ENCODE measurements around the gene OPTN. TPM values are rescaled to one million over a fixed set of nuclear protein-coding genes. Genes with fewer than 3 reads are reported as not detected.
"Not testable (repeated sequence)": the region's sequence is repeated elsewhere in the genome, so short reads cannot be mapped to it uniquely, and the experiment has no call there.

OPTN gene
- total RNA-seq (2022) = 79.6 and 109 TPM in 2 replicates
- Bru-seq, nascent RNA = percentile 85 among the genes with signal in this experiment
- percentile 92 among the genes with signal in this experiment for BruChase-seq, experiment 1, labeled RNA remaining after a 6-hour chase
- BruChase-seq, experiment 2, labeled RNA remaining after a 2-hour chase = percentile 82 among the genes with signal in this experiment
- long read RNA-seq, transcript OPTN-204 (16 exons, 3,488 nt) = minor isoform, 5 of 604 reads
- long read RNA-seq, transcript OPTN-205 (14 exons, 3,321 nt) = major isoform, 94 of 604 reads
- long read RNA-seq, transcript OPTN-203 (16 exons, 3,521 nt) = minor isoform, 8 of 604 reads
- long read RNA-seq, transcript OPTN-202 (15 exons, 3,400 nt) = minor isoform, 23 of 604 reads
- long read RNA-seq, partial matches to known transcripts = 413 of 604 reads
- long read RNA-seq, other reads (novel, unspliced or antisense) = 59 of 604 reads

DNA sequence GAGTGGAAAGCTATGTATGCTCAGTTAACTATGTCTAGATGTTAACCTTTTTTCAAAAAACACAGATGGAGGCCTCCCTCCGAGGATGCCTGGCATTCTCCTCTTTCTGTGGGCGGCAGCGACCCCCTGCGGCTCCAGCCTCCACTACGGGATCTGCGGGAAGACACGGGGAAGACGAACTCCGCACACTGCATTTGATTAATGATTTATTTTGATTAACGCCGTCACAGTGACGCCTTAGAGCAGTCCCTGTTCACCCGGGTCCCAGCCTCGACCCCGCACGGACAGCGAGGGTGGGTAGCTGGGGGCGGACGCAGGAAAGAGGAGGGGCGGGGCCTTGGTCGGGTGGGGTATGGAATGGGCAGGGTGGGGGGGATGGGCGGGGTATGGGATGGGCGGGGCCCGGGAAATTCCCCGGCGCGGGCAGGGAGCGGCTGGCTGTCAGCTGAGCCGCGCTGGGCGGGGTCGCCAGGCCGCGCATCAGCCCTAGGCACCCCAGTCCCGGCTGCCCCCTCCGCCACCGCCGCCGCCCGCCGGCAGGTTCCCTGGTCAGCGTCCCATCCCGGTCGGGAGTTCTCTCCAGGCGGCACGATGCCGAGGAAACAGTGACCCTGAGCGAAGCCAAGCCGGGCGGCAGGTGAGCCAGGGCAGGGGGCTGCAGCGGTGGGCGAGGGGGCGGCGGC is at the start of gene OPTN:
Gene OPTN, plus strand, starts transcription at position 498 of the 683 bp plus-strand sequence. CDS start 8,960 bp downstream, outside the sequence.
- no peaks in the 10 kb centered on the region for H3K27me3 Mint-ChIP-seq (ENCODE audit: insufficient read depth, unreplicated experiment)
- DNase-seq (ENCODE audit: unreplicated experiment) = peak; percentile 81
- H3K4me1 Mint-ChIP-seq (ENCODE audit: insufficient read depth, unreplicated experiment) = peaks cover 26% of the 10 kb centered on the region
- peak within 1 kb of the TSS; percentile 83 for H3K4me3 Mint-ChIP-seq (ENCODE audit: unreplicated experiment)
- POLR2A ChIA-PET = interaction anchor here (0.5 to 2.3 kb wide), 13 partner anchors 9 to 904 kb away, joined by 3 to 11 read pairs (median 5); partner anchors contain the start of genes CDC123, MCM10 and NUDT5
- peak within 1 kb of the TSS; percentile 87 for H3K27ac Mint-ChIP-seq (ENCODE audit: low read depth, unreplicated experiment)
- intact Hi-C loops (cut with micrococcal nuclease) = loop anchor here (1.0 kb wide), 4 partner anchors 198 to 836 kb away; no protein-coding TSS in a partner anchor
- peaks cover 7% of the 10 kb centered on the region for H3K36me3 Mint-ChIP-seq (ENCODE audit: insufficient read depth, unreplicated experiment)
- BruUV-seq (replicated peaks) = no TSS peak
- no peaks in the 10 kb centered on the region for H3K9me3 Mint-ChIP-seq (ENCODE audit: unreplicated experiment)
- CTCF ChIA-PET = interaction anchor here (0.6 to 3.4 kb wide), 27 partner anchors 13 to 1093 kb away, joined by 3 to 22 read pairs (median 3); partner anchors contain the start of genes CDC123 and NUDT5
- TF ChIP-seq, protein P1, sequence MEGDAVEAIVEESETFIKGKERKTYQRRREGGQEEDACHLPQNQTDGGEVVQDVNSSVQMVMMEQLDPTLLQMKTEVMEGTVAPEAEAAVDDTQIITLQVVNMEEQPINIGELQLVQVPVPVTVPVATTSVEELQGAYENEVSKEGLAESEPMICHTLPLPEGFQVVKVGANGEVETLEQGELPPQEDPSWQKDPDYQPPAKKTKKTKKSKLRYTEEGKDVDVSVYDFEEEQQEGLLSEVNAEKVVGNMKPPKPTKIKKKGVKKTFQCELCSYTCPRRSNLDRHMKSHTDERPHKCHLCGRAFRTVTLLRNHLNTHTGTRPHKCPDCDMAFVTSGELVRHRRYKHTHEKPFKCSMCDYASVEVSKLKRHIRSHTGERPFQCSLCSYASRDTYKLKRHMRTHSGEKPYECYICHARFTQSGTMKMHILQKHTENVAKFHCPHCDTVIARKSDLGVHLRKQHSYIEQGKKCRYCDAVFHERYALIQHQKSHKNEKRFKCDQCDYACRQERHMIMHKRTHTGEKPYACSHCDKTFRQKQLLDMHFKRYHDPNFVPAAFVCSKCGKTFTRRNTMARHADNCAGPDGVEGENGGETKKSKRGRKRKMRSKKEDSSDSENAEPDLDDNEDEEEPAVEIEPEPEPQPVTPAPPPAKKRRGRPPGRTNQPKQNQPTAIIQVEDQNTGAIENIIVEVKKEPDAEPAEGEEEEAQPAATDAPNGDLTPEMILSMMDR (IDR thresholded peaks at IDR 0.05; ENCODE audit: unreplicated experiment) = peak; percentile 75

DNA sequence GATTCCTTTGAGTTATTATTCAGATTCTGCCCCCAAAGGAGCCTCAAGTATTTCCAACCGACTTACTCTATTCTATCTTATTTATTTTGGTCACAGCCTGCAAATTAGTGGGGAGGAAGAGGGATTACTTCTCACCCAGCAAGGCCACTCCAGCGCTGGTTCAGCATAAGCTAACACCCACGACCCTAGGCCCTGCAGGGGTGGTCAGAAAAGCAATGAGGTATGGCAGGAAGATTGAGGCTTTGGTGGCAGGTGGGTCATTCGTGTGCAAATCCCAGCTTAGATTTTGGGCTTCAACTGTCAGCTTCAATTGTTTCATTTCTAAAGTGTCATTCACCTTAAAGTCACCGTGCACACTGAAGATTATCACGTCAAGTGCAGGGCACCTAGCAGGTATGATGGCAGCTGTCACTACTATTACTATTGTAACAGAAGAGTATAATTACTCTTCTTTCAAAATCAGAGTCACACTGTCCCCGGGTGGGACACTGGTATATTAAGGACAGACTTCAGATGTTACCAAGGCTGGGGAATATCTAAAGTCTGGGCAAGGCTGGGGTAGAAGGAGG is 48.8 kb upstream of the OPTN start:
- Mint-ChIP-seq H3K4me3 (ENCODE audit: unreplicated experiment) (no peak overlapping the region), H3K27ac (ENCODE audit: low read depth, unreplicated experiment) (no peak overlapping the region), H3K27me3 (ENCODE audit: insufficient read depth, unreplicated experiment) (peaks cover 10% of the 10 kb centered on the region), H3K36me3 (ENCODE audit: insufficient read depth, unreplicated experiment) (peaks cover 6% of the 10 kb centered on the region), H3K4me1 (ENCODE audit: insufficient read depth, unreplicated experiment) (no peaks in the 10 kb centered on the region), H3K9me3 (ENCODE audit: unreplicated experiment) (no peaks in the 10 kb centered on the region)
- POLR2A ChIA-PET = interaction anchor here (0.7 kb wide), 1 partner anchor 342 kb away, joined by 3 read pairs; no protein-coding TSS in a partner anchor
- no TSS peak for BruUV-seq (replicated peaks)
- CTCF ChIA-PET = interaction anchor here (0.6 to 2.2 kb wide), 5 partner anchors 13 to 269 kb away, joined by 3 to 7 read pairs (median 5); partner anchors contain the start of gene OPTN
- intact Hi-C loops (cut with micrococcal nuclease) = no loop called here
- TF ChIP-seq, protein P1 (IDR thresholded peaks at IDR 0.05; ENCODE audit: unreplicated experiment) = no peak
- no peak for DNase-seq (ENCODE audit: unreplicated experiment)

DNA sequence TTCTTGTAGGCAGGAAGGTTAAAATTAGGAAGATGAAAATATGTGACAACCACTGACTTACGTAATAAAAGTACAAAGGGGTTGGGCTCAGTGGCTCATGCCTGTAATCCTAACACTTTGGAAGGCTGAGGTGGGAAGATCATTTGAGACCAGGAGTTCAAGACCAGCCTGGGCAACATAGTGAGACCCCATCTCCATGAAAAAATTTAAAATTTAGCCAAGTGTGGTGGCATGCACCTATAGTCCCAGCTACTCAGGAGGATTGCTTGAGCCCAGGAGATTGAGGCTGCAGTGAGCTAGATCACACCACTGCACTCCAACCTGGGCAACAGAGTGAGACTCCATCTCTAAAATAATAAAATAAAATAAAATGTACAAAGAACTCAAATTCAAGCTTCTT is 46.8 kb upstream of the OPTN start:
- H3K4me1 Mint-ChIP-seq (ENCODE audit: insufficient read depth, unreplicated experiment); intact Hi-C loops (cut with micrococcal nuclease); BruUV-seq (replicated peaks); H3K36me3 Mint-ChIP-seq (ENCODE audit: insufficient read depth, unreplicated experiment); DNase-seq (ENCODE audit: unreplicated experiment); H3K9me3 Mint-ChIP-seq (ENCODE audit: unreplicated experiment); H3K27me3 Mint-ChIP-seq (ENCODE audit: insufficient read depth, unreplicated experiment); H3K27ac Mint-ChIP-seq (ENCODE audit: low read depth, unreplicated experiment); POLR2A ChIA-PET; H3K4me3 Mint-ChIP-seq (ENCODE audit: unreplicated experiment): not testable (repeated sequence)
- CTCF ChIA-PET = interaction anchor here (2.6 kb wide), 1 partner anchor 22 kb away, joined by 13 read pairs; no protein-coding TSS in a partner anchor

DNA sequence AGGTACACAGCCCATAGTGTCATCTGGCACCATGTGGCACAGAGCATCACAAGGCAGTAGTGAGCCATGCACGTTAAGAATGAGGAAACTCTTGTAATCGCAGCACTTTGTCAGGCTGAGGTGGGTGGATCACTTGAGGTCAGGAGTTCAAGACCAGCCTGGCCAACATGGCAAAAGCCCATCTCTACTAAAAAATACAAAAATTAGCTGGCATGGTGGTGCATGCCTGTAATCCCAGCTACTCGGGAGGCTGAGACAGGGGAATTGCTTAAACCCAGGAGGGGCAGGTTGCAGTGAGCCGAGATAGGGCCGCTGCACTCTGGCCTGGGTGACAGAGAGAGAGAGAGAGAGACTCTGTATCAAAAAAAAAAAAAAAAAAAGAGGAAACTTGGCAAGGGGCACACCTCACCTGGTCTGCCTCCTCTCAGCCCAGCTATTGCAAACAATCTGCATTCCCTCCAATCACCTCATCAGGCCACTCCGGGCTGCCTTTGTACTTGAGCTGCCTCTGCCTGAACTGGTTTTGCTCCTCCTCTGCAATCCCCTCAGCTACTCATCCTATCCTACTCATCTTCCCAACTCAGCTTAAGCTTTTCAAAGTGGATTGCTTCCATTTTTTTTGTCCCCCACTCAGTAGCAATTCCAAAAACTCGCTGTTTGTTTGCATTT is 46.0 kb upstream of the OPTN start:
- no peak for DNase-seq (ENCODE audit: unreplicated experiment)
- no TSS peak for BruUV-seq (replicated peaks)
- Mint-ChIP-seq H3K36me3 (ENCODE audit: insufficient read depth, unreplicated experiment) (peaks cover 6% of the 10 kb centered on the region), H3K27ac (ENCODE audit: low read depth, unreplicated experiment) (no peak overlapping the region), H3K9me3 (ENCODE audit: unreplicated experiment) (no peaks in the 10 kb centered on the region), H3K4me3 (ENCODE audit: unreplicated experiment) (no peak overlapping the region), H3K27me3 (ENCODE audit: insufficient read depth, unreplicated experiment) (peaks cover 10% of the 10 kb centered on the region), H3K4me1 (ENCODE audit: insufficient read depth, unreplicated experiment) (no peaks in the 10 kb centered on the region)
- TF ChIP-seq, protein P1 (IDR thresholded peaks at IDR 0.05; ENCODE audit: unreplicated experiment) = no peak
- ChIA-PET CTCF (interaction anchor here (0.6 to 2.6 kb wide), 9 partner anchors 21 to 816 kb away, joined by 3 to 13 read pairs (median 4); no protein-coding TSS in a partner anchor), POLR2A (no interaction called here)
- intact Hi-C loops (cut with micrococcal nuclease) = no loop called here
